Small intestine (tissue), 7 donors: ENCODE measurements around the gene CENPN. TPM values are rescaled to one million over a fixed set of nuclear protein-coding genes. Genes with fewer than 3 reads are reported as not detected.

ENCODE experiments used
- DNase-seq, 2 donors: peaks; one replicate each; pipeline versions ENCODE4 v3.0.0 to v3.0.0-alpha.2; 2013
- FAIRE-seq: peaks from 2 replicates; lab custom pipeline; 2012; peaks lifted over from hg19 to GRCh38; lab: Jason Lieb, UNC
- H3K27ac ChIP-seq, 3 donors: one replicate each; pipeline ENCODE4 v1.5.1; 2013; ENCODE audit warnings: low read length in 2 of 3, mild to moderate bottlenecking in 2 of 3, control low read depth in 1 of 3, inconsistent platforms in 1 of 3, low read depth in 1 of 3, moderate library complexity in 1 of 3
- H3K27me3 ChIP-seq, 3 donors: one replicate each; pipeline ENCODE4 v1.6.1; 2013; ENCODE audit warnings: low read length in 3 of 3, inconsistent platforms in 1 of 3; ENCODE audit not compliant: control insufficient read depth in 3 of 3, insufficient read depth in 3 of 3
- H3K36me3 ChIP-seq, 3 donors: one replicate each; pipeline ENCODE4 v1.6.1; 2013; ENCODE audit warnings: low read length in 3 of 3, inconsistent platforms in 1 of 3, low read depth in 1 of 3, mild to moderate bottlenecking in 1 of 3, moderate library complexity in 1 of 3; ENCODE audit not compliant: control insufficient read depth in 3 of 3, insufficient read depth in 2 of 3
- H3K4me1 ChIP-seq, 3 donors: one replicate each; pipeline ENCODE4 v1.6.1; 2013; ENCODE audit warnings: low read length in 2 of 3, inconsistent platforms in 1 of 3, low read depth in 1 of 3, mild to moderate bottlenecking in 1 of 3, moderate library complexity in 1 of 3; ENCODE audit not compliant: control insufficient read depth in 3 of 3, insufficient read depth in 2 of 3
- H3K4me3 ChIP-seq, 3 donors: one replicate each; pipeline ENCODE4 v1.5.1; 2013; ENCODE audit warnings: low read length in 3 of 3, control low read depth in 1 of 3, inconsistent platforms in 1 of 3, low read depth in 1 of 3, mild to moderate bottlenecking in 1 of 3, moderate library complexity in 1 of 3
- H3K9me3 ChIP-seq, 2 donors: one replicate each; pipeline ENCODE4 v1.6.1; 2013; ENCODE audit warnings: low read depth in 1 of 2, low read length in 1 of 2; ENCODE audit not compliant: control insufficient read depth in 2 of 2, insufficient read depth in 1 of 2
- WGBS, 3 donors: extraction: QIAGEN DNeasy Blood & Tissue Kit; methylation state at CpG; one replicate each; pipeline ENCODE4 v1.1.7; 2013; 5-methylcytosine and 5-hydroxymethylcytosine counted together
- polyA plus RNA-seq, 4 donors: library from polyadenylated mRNA; stranded (reverse) in 3 of 4; unstranded in 1 of 4; fragments of 200-250 nt in 3 of 4; fragments of 120-200 nt in 1 of 4; gene quantifications; one replicate each; pipeline versions ENCODE4 v1.2.1 to v1.2.3, GENCODE V29; 2013
- donor health status: healthy with polysubstance abuse.
- donor health status: control.
- donor health status: control.
- donor health status: Bipolar disorder and iron deficiency.
- donor health status: healthy.

CENPN gene
- polyA plus RNA-seq, 4 donors = 5.8 to 22.9 (median 8.5) TPM

- Histone ChIP-seq H3K9me3 (no peaks in the 10 kb centered on the region), H3K27me3 (no peaks in the 10 kb centered on the region), H3K36me3 (no peaks in the 10 kb centered on the region), H3K27ac (no peak overlapping the region), H3K4me1 (peaks cover 0 to 14% (median 6%) of the 10 kb centered on the region in 3 donors), H3K4me3 (no peak overlapping the region)
- 58 to 70% (median 66%) methylated on average over 4 of the region's 4 CpGs for WGBS, 3 donors
- DNase-seq (no peak), FAIRE-seq (no peak)
Measured at GRCh38 chr16:81003064-81003463, 4.0 kb upstream of the CENPN start.

GRCh38 chr16:81003610-81004460, 3.2 kb upstream of the CENPN start:
- Histone ChIP-seq H3K4me1 (peaks cover 0 to 11% (median 4%) of the 10 kb centered on the region in 3 donors), H3K27me3 (no peaks in the 10 kb centered on the region), H3K27ac (peak overlapping the region in 2 of 3 donors; percentile 44 to 81), H3K4me3 (peak overlapping the region in 1 of 3 donors; percentile 54), H3K9me3 (no peaks in the 10 kb centered on the region), H3K36me3 (no peaks in the 10 kb centered on the region)
- WGBS, 3 donors = 33 to 56% (median 37%) methylated on average over 11 of the region's 11 CpGs
- DNase-seq (peak; percentile 21 to 39), FAIRE-seq (no peak)

GRCh38 chr16:81004646-81005353, 2.2 kb upstream of the CENPN start:
- H3K4me3 ChIP-seq = peak overlapping the region in 1 of 3 donors; percentile 81
- no peak for FAIRE-seq
- peak overlapping the region in 2 of 3 donors; percentile 44 to 81 for H3K27ac ChIP-seq

GRCh38 chr16:81005610-81006161, 1.3 kb upstream of the CENPN start:
- Histone ChIP-seq H3K36me3 (no peaks in the 10 kb centered on the region), H3K4me3 (peak overlapping the region in 2 of 3 donors; percentile 81 to 92), H3K9me3 (no peaks in the 10 kb centered on the region), H3K4me1 (peaks cover 0 to 11% (median 4%) of the 10 kb centered on the region in 3 donors), H3K27me3 (no peaks in the 10 kb centered on the region), H3K27ac (peak overlapping the region; percentile 95 to 100 (median 97))
- FAIRE-seq (no peak), DNase-seq (peak; percentile 40 to 45)
- 5 to 22% (median 10%) methylated on average over 18 of the region's 18 CpGs for WGBS, 3 donors

More at GRCh38 chr16:81004646-81005353, 2.2 kb upstream of the CENPN start:
- Histone ChIP-seq H3K9me3 (no peaks in the 10 kb centered on the region), H3K36me3 (no peaks in the 10 kb centered on the region), H3K27me3 (no peaks in the 10 kb centered on the region), H3K4me1 (peaks cover 0 to 11% (median 4%) of the 10 kb centered on the region in 3 donors)
- WGBS, 3 donors = 14 to 39% (median 30%) methylated on average over 14 of the region's 14 CpGs
- peak; percentile 80 to 86 for DNase-seq

GRCh38 chr16:81006211-81006812, 702 bp upstream of the CENPN start:
- Histone ChIP-seq H3K27me3 (no peaks in the 10 kb centered on the region), H3K4me3 (peak overlapping the region; percentile 81 to 92 (median 91)), H3K4me1 (peaks cover 0 to 11% (median 4%) of the 10 kb centered on the region in 3 donors), H3K36me3 (no peaks in the 10 kb centered on the region), H3K9me3 (no peaks in the 10 kb centered on the region), H3K27ac (peak overlapping the region; percentile 95 to 100 (median 97))
- FAIRE-seq (no peak), DNase-seq (peak in 1 of 2 donors; percentile 78)
- WGBS, 3 donors = 0% methylated on average over 29 to 50 of the region's 50 CpGs

- WGBS, 3 donors = 91 to 94% (median 92%) methylated on average over 12 of the region's 12 CpGs
- Histone ChIP-seq H3K27me3 (no peaks in the 10 kb centered on the region), H3K36me3 (peaks cover 0 to 5% (median 0%) of the 10 kb centered on the region in 3 donors), H3K4me1 (peaks cover 0 to 11% (median 4%) of the 10 kb centered on the region in 3 donors), H3K4me3 (peak overlapping the region in 2 of 3 donors; percentile 81 to 92), H3K27ac (peak overlapping the region in 1 of 3 donors; percentile 100), H3K9me3 (no peaks in the 10 kb centered on the region)
- no peak for FAIRE-seq
- no peak for DNase-seq
Measured at GRCh38 chr16:81008505-81008789, 1.4 kb downstream of the CENPN start.

GRCh38 chr16:81012974-81013373, 6.0 kb downstream of the CENPN start:
- Histone ChIP-seq H3K27ac (no peak overlapping the region), H3K27me3 (no peaks in the 10 kb centered on the region), H3K4me1 (no peaks in the 10 kb centered on the region), H3K36me3 (peaks cover 1 to 16% (median 5%) of the 10 kb centered on the region in 3 donors), H3K9me3 (no peaks in the 10 kb centered on the region), H3K4me3 (no peak overlapping the region)
- FAIRE-seq = no peak
- DNase-seq = no peak
- WGBS, 3 donors = 89 to 97% (median 94%) methylated on average over 3 of the region's 3 CpGs

- WGBS, 3 donors = 93 to 96% (median 94%) methylated on average over 2 of the region's 2 CpGs
- H3K27ac ChIP-seq = no peak overlapping the region
- no peak for FAIRE-seq
- no peak for DNase-seq
- H3K4me1 ChIP-seq = no peaks in the 10 kb centered on the region
- peaks cover 1 to 22% (median 5%) of the 10 kb centered on the region in 3 donors for H3K36me3 ChIP-seq
- no peak overlapping the region for H3K4me3 ChIP-seq
- H3K9me3 ChIP-seq = no peaks in the 10 kb centered on the region
- H3K27me3 ChIP-seq = no peaks in the 10 kb centered on the region
Measured at GRCh38 chr16:81014672-81015071, 7.7 kb downstream of the CENPN start.
